HUES6 (cell line): Measurements from ENCODE around the gene GSTP1.

Source experiments
- H3K27ac ChIP-seq: 2 replicates; pipeline ENCODE4 v1.7.0; 2013; ENCODE audit warnings: low read depth, mild to moderate bottlenecking, low read length, inconsistent platforms
- H3K27me3 ChIP-seq: 2 replicates; pipeline ENCODE4 v1.6.1; 2013; ENCODE audit warnings: low read length; ENCODE audit not compliant: control insufficient read depth, insufficient read depth
- H3K36me3 ChIP-seq: 2 replicates; pipeline ENCODE4 v1.6.1; 2013; ENCODE audit warnings: low read length; ENCODE audit not compliant: control insufficient read depth, insufficient read depth
- H3K4me1 ChIP-seq: 2 replicates; pipeline ENCODE4 v1.6.1; 2013; ENCODE audit warnings: low read length; ENCODE audit not compliant: control insufficient read depth, insufficient read depth
- H3K4me3 ChIP-seq: 2 replicates; pipeline ENCODE4 v1.5.1; 2013; ENCODE audit warnings: low read depth, low read length
- H3K9ac ChIP-seq: one replicate; pipeline ENCODE4 v1.6.1; 2013; ENCODE audit warnings: mild to moderate bottlenecking, low read length
- H3K9me3 ChIP-seq: 2 replicates; pipeline ENCODE4 v1.6.1; 2013; ENCODE audit warnings: low read depth, low read length; ENCODE audit not compliant: control insufficient read depth, insufficient read depth

Gene GSTP1

GRCh38 chr11:67607507-67607906 is 23.9 kb downstream of the GSTP1 start:
- no peak overlapping the region; the same call in 1 of the 2 replicates for H3K27ac ChIP-seq
- peaks cover 44% of the 10 kb centered on the region for H3K36me3 ChIP-seq
- peak overlapping the region; percentile 80 for H3K9ac ChIP-seq
- peaks cover 35% of the 10 kb centered on the region for H3K4me1 ChIP-seq
- H3K4me3 ChIP-seq, result peak overlapping the region; percentile 91
- H3K27me3 ChIP-seq, result no peaks in the 10 kb centered on the region; the same call in 1 of the 2 replicates
- H3K9me3 ChIP-seq, result peaks cover 2% of the 10 kb centered on the region; the same call in 1 of the 2 replicates

- H3K27me3 ChIP-seq, result no peaks in the 10 kb centered on the region; the same call in 1 of the 2 replicates
- H3K36me3 ChIP-seq, result peaks cover 52% of the 10 kb centered on the region
- H3K9me3 ChIP-seq, result no peaks in the 10 kb centered on the region
- no peak overlapping the region for H3K9ac ChIP-seq
- peaks cover 30% of the 10 kb centered on the region for H3K4me1 ChIP-seq
- H3K4me3 ChIP-seq, result no peak overlapping the region
- H3K27ac ChIP-seq, result no peak overlapping the region
These were observed 24.9 kb downstream of the GSTP1 start for GRCh38 chr11:67608486-67608885.

GRCh38 chr11:67609316-67609715 is 25.7 kb downstream of the GSTP1 start:
- H3K4me3 ChIP-seq, result no peak overlapping the region
- no peak overlapping the region for H3K27ac ChIP-seq
- peaks cover 53% of the 10 kb centered on the region for H3K36me3 ChIP-seq
- peaks cover 35% of the 10 kb centered on the region for H3K4me1 ChIP-seq
- no peak overlapping the region for H3K9ac ChIP-seq
- H3K9me3 ChIP-seq, result no peaks in the 10 kb centered on the region
- H3K27me3 ChIP-seq, result no peaks in the 10 kb centered on the region; the same call in 1 of the 2 replicates

GRCh38 chr11:67610302-67610868 is 26.8 kb downstream of the GSTP1 start:
- Histone ChIP-seq H3K9me3 (no peaks in the 10 kb centered on the region), H3K36me3 (peaks cover 53% of the 10 kb centered on the region), H3K9ac (no peak overlapping the region), H3K27me3 (no peaks in the 10 kb centered on the region), H3K27ac (no peak overlapping the region), H3K4me3 (no peak overlapping the region), H3K4me1 (peaks cover 33% of the 10 kb centered on the region)

- peaks cover 32% of the 10 kb centered on the region for H3K4me1 ChIP-seq
- H3K4me3 ChIP-seq, result no peak overlapping the region
- peaks cover 53% of the 10 kb centered on the region for H3K36me3 ChIP-seq
- H3K27me3 ChIP-seq, result no peaks in the 10 kb centered on the region
- no peak overlapping the region for H3K9ac ChIP-seq
- H3K27ac ChIP-seq, result no peak overlapping the region
- no peaks in the 10 kb centered on the region for H3K9me3 ChIP-seq
These were observed 27.6 kb downstream of the GSTP1 start for GRCh38 chr11:67611165-67611564.

- Histone ChIP-seq H3K4me3 (no peak overlapping the region), H3K27ac (no peak overlapping the region), H3K4me1 (peaks cover 36% of the 10 kb centered on the region), H3K9me3 (no peaks in the 10 kb centered on the region), H3K36me3 (peaks cover 53% of the 10 kb centered on the region), H3K27me3 (no peaks in the 10 kb centered on the region), H3K9ac (no peak overlapping the region)
These were observed 28.3 kb downstream of the GSTP1 start for GRCh38 chr11:67611704-67612587.

- Histone ChIP-seq H3K4me3 (no peak overlapping the region), H3K9ac (no peak overlapping the region), H3K4me1 (peaks cover 40% of the 10 kb centered on the region), H3K9me3 (no peaks in the 10 kb centered on the region), H3K36me3 (peaks cover 53% of the 10 kb centered on the region), H3K27ac (no peak overlapping the region), H3K27me3 (no peaks in the 10 kb centered on the region; the same call in 1 of the 2 replicates)
These were observed 29.1 kb downstream of the GSTP1 start for GRCh38 chr11:67612751-67613150.

GRCh38 chr11:67613313-67613959 is 29.8 kb downstream of the GSTP1 start:
- no peaks in the 10 kb centered on the region; the same call in 1 of the 2 replicates for H3K27me3 ChIP-seq
- 0 out of 2 replicates have a peak overlapping the region, but pooled peaks have one; percentile 37 for H3K4me3 ChIP-seq
- H3K36me3 ChIP-seq, result peaks cover 49% of the 10 kb centered on the region
- no peak overlapping the region for H3K27ac ChIP-seq
- H3K9ac ChIP-seq, result peak overlapping the region; percentile 4
- H3K4me1 ChIP-seq, result peaks cover 42% of the 10 kb centered on the region
- H3K9me3 ChIP-seq, result no peaks in the 10 kb centered on the region

- H3K9ac ChIP-seq, result peak overlapping the region; percentile 4
These were observed 30.5 kb downstream of the GSTP1 start for GRCh38 chr11:67613960-67614715.

More at GRCh38 chr11:67613960-67614715, 30.5 kb downstream of the GSTP1 start:
- Histone ChIP-seq H3K27me3 (no peaks in the 10 kb centered on the region; the same call in 1 of the 2 replicates), H3K4me3 (peak overlapping the region; percentile 37), H3K9me3 (no peaks in the 10 kb centered on the region), H3K27ac (no peak overlapping the region; the same call in 1 of the 2 replicates), H3K4me1 (peaks cover 42% of the 10 kb centered on the region), H3K36me3 (peaks cover 42% of the 10 kb centered on the region)
